Coronary artery (tissue), 2 donors: ENCODE measurements around the gene TRMT5.

Experiments
- DNase-seq: peaks from one replicate; pipeline ENCODE4 v3.0.0-alpha.2; 2017; ENCODE audit warnings: low spot score
- H3K27ac ChIP-seq, 2 donors: fragments of 200-600 bp; sonication (generic); one replicate each; pipeline ENCODE4 v1.5.1; 2016 to 2019
- H3K4me3 ChIP-seq: fragments of 200-600 bp; sonication (generic); 2 replicates; pipeline ENCODE4 v1.5.1; 2016; ENCODE audit warnings: mild to moderate bottlenecking, moderate library complexity
- TF ChIP-seq, protein P1 (sequence below): fragments of 200-600 bp; sonication (generic); IDR thresholded peaks from one replicate; pipeline ENCODE4 v1.5.1; 2019; ENCODE audit warnings: antibody characterized with exemption

TRMT5 gene, protein sequence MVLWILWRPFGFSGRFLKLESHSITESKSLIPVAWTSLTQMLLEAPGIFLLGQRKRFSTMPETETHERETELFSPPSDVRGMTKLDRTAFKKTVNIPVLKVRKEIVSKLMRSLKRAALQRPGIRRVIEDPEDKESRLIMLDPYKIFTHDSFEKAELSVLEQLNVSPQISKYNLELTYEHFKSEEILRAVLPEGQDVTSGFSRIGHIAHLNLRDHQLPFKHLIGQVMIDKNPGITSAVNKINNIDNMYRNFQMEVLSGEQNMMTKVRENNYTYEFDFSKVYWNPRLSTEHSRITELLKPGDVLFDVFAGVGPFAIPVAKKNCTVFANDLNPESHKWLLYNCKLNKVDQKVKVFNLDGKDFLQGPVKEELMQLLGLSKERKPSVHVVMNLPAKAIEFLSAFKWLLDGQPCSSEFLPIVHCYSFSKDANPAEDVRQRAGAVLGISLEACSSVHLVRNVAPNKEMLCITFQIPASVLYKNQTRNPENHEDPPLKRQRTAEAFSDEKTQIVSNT

GRCh38 chr14:60980811-60981632 lies at the start of gene TRMT5, which contains the start of gene SLC38A6:
Gene TRMT5 (minus strand): TSS chr14:60981079. CDS start chr14:60980973, 106 bp downstream.
Gene SLC38A6 (plus strand): TSS chr14:60981245. CDS start chr14:60981278, 33 bp downstream.
- Histone ChIP-seq H3K27ac (peak within 1 kb of the TSS; percentile 83 to 94), H3K4me3 (peak within 1 kb of the TSS; percentile 83)
- TF ChIP-seq, protein P1, sequence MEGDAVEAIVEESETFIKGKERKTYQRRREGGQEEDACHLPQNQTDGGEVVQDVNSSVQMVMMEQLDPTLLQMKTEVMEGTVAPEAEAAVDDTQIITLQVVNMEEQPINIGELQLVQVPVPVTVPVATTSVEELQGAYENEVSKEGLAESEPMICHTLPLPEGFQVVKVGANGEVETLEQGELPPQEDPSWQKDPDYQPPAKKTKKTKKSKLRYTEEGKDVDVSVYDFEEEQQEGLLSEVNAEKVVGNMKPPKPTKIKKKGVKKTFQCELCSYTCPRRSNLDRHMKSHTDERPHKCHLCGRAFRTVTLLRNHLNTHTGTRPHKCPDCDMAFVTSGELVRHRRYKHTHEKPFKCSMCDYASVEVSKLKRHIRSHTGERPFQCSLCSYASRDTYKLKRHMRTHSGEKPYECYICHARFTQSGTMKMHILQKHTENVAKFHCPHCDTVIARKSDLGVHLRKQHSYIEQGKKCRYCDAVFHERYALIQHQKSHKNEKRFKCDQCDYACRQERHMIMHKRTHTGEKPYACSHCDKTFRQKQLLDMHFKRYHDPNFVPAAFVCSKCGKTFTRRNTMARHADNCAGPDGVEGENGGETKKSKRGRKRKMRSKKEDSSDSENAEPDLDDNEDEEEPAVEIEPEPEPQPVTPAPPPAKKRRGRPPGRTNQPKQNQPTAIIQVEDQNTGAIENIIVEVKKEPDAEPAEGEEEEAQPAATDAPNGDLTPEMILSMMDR: no peak
- peak; percentile 98 for DNase-seq

- no peak overlapping the region for H3K27ac ChIP-seq
Measured at GRCh38 chr14:61026526-61026925, 45.6 kb upstream of the TRMT5 start.

DNA sequence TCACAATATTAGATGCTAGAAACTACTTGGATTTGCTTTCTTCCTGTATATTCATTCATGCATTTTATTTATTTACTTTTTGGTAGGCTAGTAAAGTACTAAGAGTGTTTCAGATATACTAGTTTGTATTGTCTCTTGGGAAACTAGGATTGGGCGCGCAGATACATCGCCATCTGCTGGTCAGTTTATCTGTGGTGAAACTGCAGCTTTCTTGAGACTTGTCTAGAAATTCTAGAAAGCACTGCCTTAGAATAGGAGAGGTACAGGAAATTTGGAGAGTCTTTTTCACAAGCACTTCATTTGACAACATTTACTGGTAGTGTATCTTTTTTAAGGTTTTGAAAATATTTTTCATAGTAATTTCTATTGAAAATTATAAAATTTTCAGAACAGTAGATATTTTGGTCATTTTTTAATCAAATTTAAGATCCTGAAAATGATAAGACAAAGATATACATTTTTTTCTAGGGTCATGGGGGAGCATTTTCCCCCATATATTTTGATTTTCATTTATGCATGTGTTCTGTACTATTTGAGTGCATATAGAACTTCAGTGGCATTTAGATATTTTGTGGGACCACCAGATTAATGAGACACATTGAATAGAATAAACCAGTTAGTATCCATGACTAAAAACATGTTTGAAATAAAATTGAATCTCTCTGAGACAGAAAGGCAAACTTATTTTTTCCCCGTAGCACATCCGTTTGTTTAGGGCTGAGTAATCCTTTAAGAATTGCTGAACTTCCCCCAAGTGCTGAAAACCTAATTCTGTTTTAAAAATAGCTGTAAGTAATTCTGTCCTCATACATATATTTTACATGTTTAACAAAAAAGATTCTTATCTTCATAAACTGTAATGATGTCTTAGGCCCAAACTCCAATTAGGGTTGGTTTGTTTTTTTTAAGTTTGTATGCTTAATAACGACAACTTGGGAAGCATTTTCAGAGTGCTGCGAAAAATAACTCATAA lies 44.7 kb upstream of the TRMT5 start:
- no peak overlapping the region for H3K27ac ChIP-seq
- no peak for DNase-seq
- no peak overlapping the region for H3K4me3 ChIP-seq
- TF ChIP-seq, protein P1: peak; percentile 74

More at GRCh38 chr14:61026526-61026925, 45.6 kb upstream of the TRMT5 start:
- TF ChIP-seq, protein P1: no peak
- no peak overlapping the region for H3K4me3 ChIP-seq
- no peak for DNase-seq

DNA sequence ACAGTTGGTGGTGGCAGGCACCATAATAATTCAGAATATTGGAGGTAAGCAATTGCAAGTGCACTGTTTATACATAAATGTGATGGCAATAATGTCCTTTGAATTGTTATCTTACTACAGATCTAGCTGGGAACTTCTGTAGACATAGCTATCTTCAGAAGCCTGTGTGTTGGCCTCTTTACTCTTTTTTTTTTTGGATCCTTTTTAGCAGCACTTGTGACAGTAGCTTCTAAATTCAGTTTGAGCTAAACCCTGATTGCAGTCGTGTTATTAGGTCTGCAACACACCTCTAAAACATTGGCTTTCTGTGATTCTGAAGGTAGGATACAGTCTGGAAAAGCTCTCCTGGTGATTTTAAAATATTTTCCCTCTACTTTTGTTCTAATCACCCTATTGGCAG lies 38.7 kb upstream of the TRMT5 start:
- TF ChIP-seq, protein P1: no peak
- H3K27ac ChIP-seq: no peak overlapping the region
- no peak for DNase-seq
- no peak overlapping the region for H3K4me3 ChIP-seq

GRCh38 chr14:61003571-61003970 lies 22.7 kb upstream of the TRMT5 start:
- DNase-seq: no peak
- TF ChIP-seq, protein P1: no peak
- Histone ChIP-seq H3K4me3 (no peak overlapping the region), H3K27ac (no peak overlapping the region)

DNA sequence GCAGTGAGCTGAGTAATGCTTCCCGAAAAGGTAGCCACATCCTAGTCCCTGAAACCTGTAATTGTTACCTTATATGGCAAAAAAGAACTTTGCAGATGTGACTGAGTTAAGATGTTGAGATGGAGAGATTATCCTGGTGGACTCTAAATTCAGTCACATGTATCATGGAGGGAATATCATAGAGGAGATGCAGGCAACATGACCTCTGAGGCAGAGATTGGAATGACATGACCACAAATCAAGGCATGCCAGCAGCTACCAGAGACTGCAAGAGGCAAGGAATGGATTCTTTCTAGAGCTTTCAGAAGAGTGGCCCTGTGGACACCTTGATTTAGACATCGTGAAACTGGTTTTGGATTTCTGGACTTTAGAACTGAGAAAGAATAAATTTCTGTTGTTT lies 18.7 kb upstream of the TRMT5 start:
- H3K27ac ChIP-seq: no peak overlapping the region
- DNase-seq: no peak
- TF ChIP-seq, protein P1: no peak
- H3K4me3 ChIP-seq: no peak overlapping the region
